B cell (primary cell): Measurements from ENCODE around the gene AAR2. TPM values are rescaled to one million over a fixed set of nuclear protein-coding genes. Genes with fewer than 3 reads are reported as not detected.

Source experiments
- ATAC-seq: fragments of 200-7000 bp; cut with Tn5 transposase; one replicate; pipeline ENCODE4 v1.10.0; 2021; ENCODE audit warnings: low read depth, mild to moderate bottlenecking, moderate number of reproducible peaks, moderate library complexity
- CTCF ChIA-PET: fragments of 350-600 bp; sonication (Branson Sonifier 250); formaldehyde crosslinking; loops from one replicate; lab custom pipeline; 2021; ENCODE audit warnings: antibody characterized with exemption, inconsistent platforms; lab: Charles Lee
- POLR2A ChIA-PET: fragments of 350-600 bp; sonication (Branson Sonifier 250); formaldehyde crosslinking; loops from one replicate; lab custom pipeline; 2021; ENCODE audit warnings: antibody characterized with exemption; lab: Charles Lee
- DNase-seq: peaks from one replicate; pipeline ENCODE4 v3.0.0; 2013
- H2AFZ ChIP-seq: 2 replicates; pipeline ENCODE4 v1.6.1; 2012; ENCODE audit warnings: mild to moderate bottlenecking, low read depth, low read length; ENCODE audit not compliant: insufficient read depth, poor library complexity, severe bottlenecking
- H3K27ac ChIP-seq, 2 donors: 1 replicate in 1 of 2; 2 replicates in 1 of 2; pipeline ENCODE4 v1.5.1; 2012 to 2013; ENCODE audit warnings: low read length in 2 of 2, mild to moderate bottlenecking in 2 of 2, moderate library complexity in 1 of 2
- H3K27me3 ChIP-seq, 4 experiments: fragments of 200-600 bp in 1 of 4; sonication (generic) in 1 of 4; replicated peaks in 1 of 4; 1 replicate in 2 of 4; 2 replicates in 2 of 4; pipeline versions ENCODE4 v1.6.1 to v1.7.0; 2013 to 2016; ENCODE audit warnings: low read length in 3 of 4, mild to moderate bottlenecking in 2 of 4, mixed read lengths in 1 of 4, moderate library complexity in 1 of 4; ENCODE audit not compliant: insufficient read depth in 4 of 4, control insufficient read depth in 3 of 4; ENCODE audit errors: control extremely low read depth in 1 of 4
- H3K36me3 ChIP-seq, 2 experiments: replicated peaks in 1 of 2; 1 replicate in 1 of 2; 2 replicates in 1 of 2; pipeline versions ENCODE4 v1.6.1 to v1.7.1; 2013; ENCODE audit warnings: low read length in 1 of 2; ENCODE audit not compliant: insufficient read depth in 2 of 2, control insufficient read depth in 1 of 2; ENCODE audit errors: control extremely low read depth in 1 of 2, extremely low read depth in 1 of 2
- H3K4me1 ChIP-seq, 2 donors: fragments of 200-600 bp in 1 of 2; sonication (generic) in 1 of 2; 1 replicate in 1 of 2; 2 replicates in 1 of 2; pipeline versions ENCODE4 v1.5.1 to v1.6.1; 2013 to 2017; ENCODE audit warnings: low read length in 2 of 2; ENCODE audit not compliant: control insufficient read depth in 2 of 2, insufficient read depth in 2 of 2
- H3K4me2 ChIP-seq: replicated peaks from 2 replicates; pipeline ENCODE3; 2012; ENCODE audit warnings: mild to moderate bottlenecking, low read depth, low read length; ENCODE audit not compliant: poor library complexity, severe bottlenecking
- H3K4me3 ChIP-seq, 5 experiments: fragments of 200-600 bp in 1 of 5; sonication (generic) in 1 of 5; 1 replicate in 3 of 5; 2 replicates in 2 of 5; pipeline versions ENCODE4 v1.5.1 to v1.7.0; 2011 to 2016; ENCODE audit warnings: low read length in 4 of 5, mild to moderate bottlenecking in 4 of 5, low read depth in 2 of 5, control low read depth in 1 of 5, moderate library complexity in 1 of 5; ENCODE audit not compliant: insufficient read depth in 1 of 5; ENCODE audit errors: control extremely low read depth in 1 of 5, extremely low read depth in 1 of 5
- H3K79me2 ChIP-seq: fragments of 200-600 bp; sonication (generic); one replicate; pipeline ENCODE4 v1.6.0; 2016; ENCODE audit warnings: low read length; ENCODE audit not compliant: control insufficient read depth, insufficient read depth
- H3K9ac ChIP-seq: fragments of 200-600 bp; sonication (generic); 2 replicates; pipeline ENCODE4 v1.6.1; 2017; ENCODE audit warnings: mild to moderate bottlenecking, low read length, moderate library complexity
- H3K9me3 ChIP-seq, 3 donors: one replicate each; pipeline versions ENCODE4 v1.6.1 to v1.7.1; 2013; ENCODE audit warnings: low read length in 2 of 3; ENCODE audit not compliant: control insufficient read depth in 2 of 3, insufficient read depth in 1 of 3; ENCODE audit errors: control extremely low read depth in 1 of 3
- H4K20me1 ChIP-seq: 2 replicates; pipeline ENCODE4 v1.6.0; 2012; ENCODE audit warnings: mild to moderate bottlenecking, low read length; ENCODE audit not compliant: insufficient read depth, control insufficient read depth, poor library complexity, severe bottlenecking
- H3K27ac Mint-ChIP-seq: one replicate; pipeline ENCODE4 v1.8.0; 2021; ENCODE audit warnings: mixed read lengths
- H3K27me3 Mint-ChIP-seq: one replicate; pipeline ENCODE4 v1.8.0; 2021; ENCODE audit warnings: mixed read lengths
- H3K4me1 Mint-ChIP-seq: one replicate; pipeline ENCODE4 v1.8.0; 2021; ENCODE audit warnings: mixed read lengths
- H3K4me3 Mint-ChIP-seq: one replicate; pipeline ENCODE4 v1.8.0; 2021; ENCODE audit warnings: mixed read lengths
- H3K9me3 Mint-ChIP-seq: one replicate; pipeline ENCODE4 v1.8.0; 2022; ENCODE audit warnings: mixed read lengths; ENCODE audit not compliant: insufficient read depth
- EZH2 ChIP-seq: IDR thresholded peaks from 2 replicates; pipeline ENCODE4 v1.6.1; 2012; ENCODE audit warnings: borderline replicate concordance, low read depth, mild to moderate bottlenecking, moderate library complexity, low read length; ENCODE audit not compliant: insufficient read depth, poor library complexity, severe bottlenecking
- WGBS: methylation state at CpG from one replicate; pipeline ENCODE4 v1.1.5; 2013; ENCODE audit warnings: missing lambda C conversion rate; ENCODE audit not compliant: insufficient coverage; 5-methylcytosine and 5-hydroxymethylcytosine counted together
- intact Hi-C: fragments of 100-400 bp; cut with micrococcal nuclease; formaldehyde crosslinking; loops from one replicate; pipeline ENCODE4 v1.10.0; 2022
- polyA plus RNA-seq: library from polyadenylated mRNA; depleted of rRNA; stranded (reverse); fragments of >200 nt; gene quantifications from 2 replicates; pipeline ENCODE4 v1.2.3, GENCODE V29; 2012
- total RNA-seq, 2 donors: library from RNA; stranded (reverse); fragments of 120-200 nt in 1 of 2; gene quantifications; 1 replicate in 1 of 2; 2 replicates in 1 of 2; pipeline versions ENCODE4 v1.2.3 to v1.2.4, GENCODE V29; 2013 to 2022
- TF ChIP-seq, protein P1 (sequence below): fragments of 200-600 bp; IDR thresholded peaks from one replicate; pipeline ENCODE4 v1.8.0; 2022; ENCODE audit warnings: antibody characterized with exemption, mild to moderate bottlenecking

Gene AAR2
- total and polyA plus RNA-seq, 2 donors (not counting 1 experiment from before 2014, with no cell fraction given), result 10.3 to 21.3 TPM

DNA sequence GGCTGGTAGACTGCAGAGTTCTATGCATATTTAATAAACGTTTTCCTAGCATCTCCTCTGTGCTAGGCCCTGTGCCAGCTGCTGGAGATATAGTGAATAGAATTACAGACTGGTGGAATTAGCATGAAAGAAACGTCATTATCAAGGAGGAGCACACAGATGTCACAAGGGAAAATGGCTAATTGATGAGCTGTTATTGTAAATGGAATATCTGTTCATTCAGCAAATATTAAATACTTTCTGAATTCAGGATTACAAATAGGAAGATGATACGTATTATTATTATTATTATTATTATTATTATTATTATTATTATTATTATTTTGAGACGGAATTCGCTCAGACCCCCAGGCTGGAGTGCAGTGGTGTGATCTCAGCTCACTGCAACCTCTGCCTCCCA is 1.2 kb downstream of the AAR2 start:
- no peaks in the 10 kb centered on the region for H3K9me3 Mint-ChIP-seq
- intact Hi-C loops, result loop anchor here (5.0 to 10.0 kb wide), 2 partner anchors 183 to 825 kb away; partner anchors contain the start of gene UQCC1
- peak overlapping the region; percentile 80 for H3K4me2 ChIP-seq
- H3K27ac Mint-ChIP-seq, result peak overlapping the region; percentile 90
- no peak for TF ChIP-seq EZH2
- TF ChIP-seq, protein P1, sequence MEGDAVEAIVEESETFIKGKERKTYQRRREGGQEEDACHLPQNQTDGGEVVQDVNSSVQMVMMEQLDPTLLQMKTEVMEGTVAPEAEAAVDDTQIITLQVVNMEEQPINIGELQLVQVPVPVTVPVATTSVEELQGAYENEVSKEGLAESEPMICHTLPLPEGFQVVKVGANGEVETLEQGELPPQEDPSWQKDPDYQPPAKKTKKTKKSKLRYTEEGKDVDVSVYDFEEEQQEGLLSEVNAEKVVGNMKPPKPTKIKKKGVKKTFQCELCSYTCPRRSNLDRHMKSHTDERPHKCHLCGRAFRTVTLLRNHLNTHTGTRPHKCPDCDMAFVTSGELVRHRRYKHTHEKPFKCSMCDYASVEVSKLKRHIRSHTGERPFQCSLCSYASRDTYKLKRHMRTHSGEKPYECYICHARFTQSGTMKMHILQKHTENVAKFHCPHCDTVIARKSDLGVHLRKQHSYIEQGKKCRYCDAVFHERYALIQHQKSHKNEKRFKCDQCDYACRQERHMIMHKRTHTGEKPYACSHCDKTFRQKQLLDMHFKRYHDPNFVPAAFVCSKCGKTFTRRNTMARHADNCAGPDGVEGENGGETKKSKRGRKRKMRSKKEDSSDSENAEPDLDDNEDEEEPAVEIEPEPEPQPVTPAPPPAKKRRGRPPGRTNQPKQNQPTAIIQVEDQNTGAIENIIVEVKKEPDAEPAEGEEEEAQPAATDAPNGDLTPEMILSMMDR, result no peak
- peak overlapping the region; percentile 85 for H3K9ac ChIP-seq
- ChIA-PET POLR2A (interaction anchor here (0.5 kb wide), 1 partner anchor 53 kb away, joined by 3 read pairs; no protein-coding TSS in a partner anchor), CTCF (interaction anchor here (1.2 to 1.4 kb wide), 2 partner anchors 35 to 38 kb away, joined by 3 to 6 read pairs; no protein-coding TSS in a partner anchor)
- H3K4me1 Mint-ChIP-seq, result peaks cover 35% of the 10 kb centered on the region
- ATAC-seq (no peak), DNase-seq (no peak)
- peaks cover 0 to 24% of the 10 kb centered on the region in 2 experiments for H3K36me3 ChIP-seq
- peaks cover 7% of the 10 kb centered on the region for H3K27me3 Mint-ChIP-seq
- H3K4me3 ChIP-seq, result peak overlapping the region; percentile 78 to 89 (median 88)
- no peaks in the 10 kb centered on the region for H3K9me3 ChIP-seq
- peak overlapping the region; percentile 94 for H3K4me3 Mint-ChIP-seq
- H4K20me1 ChIP-seq, result no peaks in the 10 kb centered on the region
- peak overlapping the region in 1 of 2 donors; percentile 91 for H3K27ac ChIP-seq
- no CpG with 5 or more reads among the region's 5 CpGs for WGBS
- H3K79me2 ChIP-seq, result peaks cover 58% of the 10 kb centered on the region
- peaks cover 10 to 16% of the 10 kb centered on the region in 2 donors for H3K4me1 ChIP-seq
- peaks cover 0 to 6% (median 0%) of the 10 kb centered on the region in 4 experiments for H3K27me3 ChIP-seq
- H2AFZ ChIP-seq, result no peak overlapping the region

- no peaks in the 10 kb centered on the region for H4K20me1 ChIP-seq
- TF ChIP-seq EZH2, result no peak
- TF ChIP-seq, protein P1, result no peak
- Mint-ChIP-seq H3K4me3 (peak overlapping the region; percentile 34), H3K9me3 (no peaks in the 10 kb centered on the region), H3K27me3 (peaks cover under 1% of the 10 kb centered on the region), H3K27ac (no peak overlapping the region), H3K4me1 (peaks cover 35% of the 10 kb centered on the region)
- no peak overlapping the region for H3K4me3 ChIP-seq
- POLR2A ChIA-PET, result no interaction called here
- H3K36me3 ChIP-seq, result peaks cover 0 to 29% of the 10 kb centered on the region in 2 experiments
- peaks cover 65% of the 10 kb centered on the region for H3K79me2 ChIP-seq
- H3K4me1 ChIP-seq, result peaks cover 10 to 16% of the 10 kb centered on the region in 2 donors
- H2AFZ ChIP-seq, result no peak overlapping the region
- DNase-seq, result no peak
- CTCF ChIA-PET, result interaction anchor here (0.5 to 1.4 kb wide), 3 partner anchors 36 to 782 kb away, joined by 3 to 6 read pairs (median 3); no protein-coding TSS in a partner anchor
- H3K27me3 ChIP-seq, result peaks cover 0 to under 1% (median 0%) of the 10 kb centered on the region in 4 experiments
- H3K27ac ChIP-seq, result no peak overlapping the region
- no peak overlapping the region for H3K9ac ChIP-seq
- 100% methylated on average over 2 of the region's 3 CpGs for WGBS
- intact Hi-C loops, result loop anchor here (5.0 to 10.0 kb wide), 2 partner anchors 183 to 826 kb away; partner anchors contain the start of gene UQCC1
- ATAC-seq, result no peak
- peak overlapping the region; percentile 1 for H3K4me2 ChIP-seq
- H3K9me3 ChIP-seq, result no peaks in the 10 kb centered on the region
Measured at GRCh38 chr20:36238153-36238552, 1.9 kb downstream of the AAR2 start.
